ENCODE results near the gene B9D2. TPM values are rescaled to one million over a fixed set of nuclear protein-coding genes. Genes with fewer than 3 reads are reported as not detected.
A peak's percentile ranks its signal among the peaks of the same experiment; 100 is the strongest.
"Not testable (repeated sequence)": the region's sequence is repeated elsewhere in the genome, so short reads cannot be mapped to it uniquely, and the experiment has no call there.

The B9D2 gene
- total RNA-seq, 4 donors from 2014 or later, result 5.9 to 12.5 (median 9.9) TPM

DNA sequence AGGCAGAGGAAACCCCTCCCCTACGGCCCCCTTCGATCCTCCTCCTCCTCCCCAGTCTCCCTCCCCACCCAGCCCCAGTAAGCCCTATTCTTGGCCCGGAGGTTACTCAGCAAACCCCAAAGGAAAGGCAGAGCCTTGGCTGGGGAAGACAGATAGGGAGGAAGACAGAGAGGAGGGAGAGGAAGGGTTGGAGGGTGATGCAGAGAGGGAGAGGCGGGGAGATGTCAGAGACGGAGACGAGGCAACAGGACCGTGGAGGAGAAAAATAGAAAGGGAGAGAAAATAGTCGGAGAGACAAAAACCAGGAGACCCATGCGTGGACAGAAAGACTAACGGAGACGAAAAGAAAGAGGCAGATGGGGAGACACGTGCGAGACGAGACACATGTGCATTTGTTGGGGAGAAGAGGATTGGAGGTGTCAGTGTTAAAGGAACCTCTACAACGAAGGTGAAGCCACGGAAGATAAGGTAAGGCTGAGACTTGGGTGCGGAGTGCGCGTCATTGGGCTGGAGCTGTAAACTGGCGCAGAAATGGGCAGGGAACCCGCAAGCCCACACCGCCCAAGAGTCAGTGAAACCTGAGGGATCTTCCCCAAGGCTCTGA is 13.1 kb downstream of the B9D2 start:
- TF ChIP-seq CTCF (IDR thresholded peaks at IDR 0.05) (no peak), POLR2A (IDR thresholded peaks at IDR 0.05) (no peak)
- H3K27ac ChIP-seq, result peak overlapping the region in 2 of 3 donors; percentile 49 to 70
- H3K4me3 ChIP-seq (replicated peaks in 1 of 3), result peak overlapping the region in 2 of 3 donors; percentile 16 to 45
- intact Hi-C loops (cut with DNase I), result loop anchor here (5.0 kb wide), 1 partner anchor 39 kb away; the partner anchor contains the start of gene CCDC97
- peaks cover 3% of the 10 kb centered on the region for H3K27me3 ChIP-seq
- no peaks in the 10 kb centered on the region for H3K36me3 ChIP-seq
- peaks cover 18 to 21% of the 10 kb centered on the region in 2 donors for H3K4me1 ChIP-seq
- no peaks in the 10 kb centered on the region for H3K9me3 ChIP-seq
- DNase-seq, result no peak
- WGBS, 2 donors, result 7 to 9% methylated on average over 22 of the region's 22 CpGs

DNA sequence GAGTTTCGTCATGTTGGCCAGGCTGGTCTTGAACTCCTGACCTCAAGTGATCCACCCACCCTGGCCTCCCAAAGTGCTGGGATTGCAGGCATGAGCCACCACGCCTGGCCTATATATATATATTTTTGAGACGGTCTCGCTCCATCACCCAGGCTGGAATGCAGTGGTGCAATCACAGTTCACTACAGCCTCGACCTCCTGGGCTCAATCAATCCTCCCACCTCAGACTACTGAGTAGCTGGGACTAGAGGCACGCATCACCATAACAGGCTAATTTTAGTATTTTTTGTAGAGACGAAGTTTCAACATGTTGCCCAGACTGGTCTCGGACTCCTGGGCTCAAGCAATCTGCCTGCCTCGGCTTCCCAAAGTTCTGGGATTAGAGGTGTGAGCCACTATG is 17.0 kb downstream of the B9D2 start:
- H3K9me3 ChIP-seq; H3K36me3 ChIP-seq; intact Hi-C loops (cut with DNase I); DNase-seq; H3K4me1 ChIP-seq; H3K27me3 ChIP-seq; H3K4me3 ChIP-seq (replicated peaks in 1 of 3); H3K27ac ChIP-seq: not testable (repeated sequence)
- WGBS, 2 donors, result 92 to 94% methylated on average over 9 of the region's 9 CpGs

- Histone ChIP-seq H3K4me3 (replicated peaks in 1 of 3) (no peak overlapping the region), H3K36me3 (peaks cover 0 to 5% of the 10 kb centered on the region in 2 donors), H3K27ac (no peak overlapping the region), H3K4me1 (no peaks in the 10 kb centered on the region), H3K9me3 (no peaks in the 10 kb centered on the region), H3K27me3 (no peaks in the 10 kb centered on the region)
- WGBS, 2 donors, result 96% methylated on average over 2 of the region's 2 CpGs
- no peak for TF ChIP-seq CTCF (IDR thresholded peaks at IDR 0.05)
- TF ChIP-seq POLR2A (IDR thresholded peaks at IDR 0.05), result no peak
- DNase-seq, result no peak
- intact Hi-C loops (cut with DNase I), result no loop called here
Measured at GRCh38 chr19:41344162-41344561, 19.8 kb downstream of the B9D2 start.

DNA sequence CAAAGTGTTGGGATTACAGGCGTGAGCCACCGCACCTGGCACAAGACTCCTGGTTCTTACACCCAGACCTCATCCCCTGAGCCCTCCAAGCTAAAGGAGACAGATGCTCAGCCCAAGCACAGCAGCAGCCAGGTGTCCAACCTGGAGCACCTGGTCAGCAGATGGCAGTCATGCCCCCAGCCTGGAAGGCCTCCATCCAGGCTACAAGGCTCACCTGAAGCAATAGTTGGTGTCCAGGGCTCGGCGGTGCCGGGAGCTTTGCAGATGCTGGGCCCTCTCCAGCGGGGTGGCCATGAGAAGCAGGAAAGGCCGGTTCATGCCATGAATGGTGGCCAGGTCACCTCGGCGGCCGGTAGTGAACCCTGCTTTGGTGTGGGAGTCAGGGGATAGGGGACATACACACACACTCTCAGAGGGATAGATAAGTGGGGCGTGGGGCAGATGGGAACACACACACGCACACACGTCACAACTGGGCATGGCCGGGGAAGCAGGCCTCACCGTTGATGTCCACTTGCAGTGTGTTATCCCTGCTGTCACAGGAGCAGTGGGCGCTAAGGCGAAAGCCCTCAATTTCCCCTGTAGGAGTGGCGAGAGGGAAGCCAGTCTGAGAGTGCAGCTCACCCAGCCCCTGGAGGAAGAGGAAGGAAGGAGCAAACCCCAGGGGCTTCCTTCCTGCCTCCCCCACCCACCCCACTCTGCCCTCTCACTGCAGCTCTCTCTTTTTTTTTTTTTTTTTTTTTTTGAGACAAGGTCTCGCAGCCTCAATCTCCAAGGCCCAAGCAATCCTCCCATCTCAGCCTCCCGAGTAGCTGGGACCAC is 22.1 kb downstream of the B9D2 start:
- no peaks in the 10 kb centered on the region for H3K27me3 ChIP-seq
- peak; percentile 29 to 47 for DNase-seq
- H3K4me3 ChIP-seq (replicated peaks in 1 of 3), result no peak overlapping the region
- no peaks in the 10 kb centered on the region for H3K4me1 ChIP-seq
- no peaks in the 10 kb centered on the region for H3K9me3 ChIP-seq
- no peak overlapping the region for H3K27ac ChIP-seq
- 90 to 91% methylated on average over 16 to 20 of the region's 20 CpGs for WGBS, 2 donors
- H3K36me3 ChIP-seq, result peaks cover 0 to 5% of the 10 kb centered on the region in 2 donors
- TF ChIP-seq CTCF (IDR thresholded peaks at IDR 0.05) (peak in 2 of 6 experiments; percentile 13 to 33), POLR2A (IDR thresholded peaks at IDR 0.05) (no peak)
- intact Hi-C loops (cut with DNase I), result no loop called here

GRCh38 chr19:41339936-41340335 is 24.0 kb downstream of the B9D2 start:
- H3K36me3 ChIP-seq, result peaks cover 0 to 5% of the 10 kb centered on the region in 2 donors
- no peak for DNase-seq
- no peaks in the 10 kb centered on the region for H3K9me3 ChIP-seq
- TF ChIP-seq POLR2A (IDR thresholded peaks at IDR 0.05), result no peak
- TF ChIP-seq CTCF (IDR thresholded peaks at IDR 0.05), result no peak
- WGBS, 2 donors, result 74 to 79% methylated on average over 5 of the region's 5 CpGs
- intact Hi-C loops (cut with DNase I), result no loop called here
- H3K27ac ChIP-seq, result no peak overlapping the region
- no peaks in the 10 kb centered on the region for H3K4me1 ChIP-seq
- H3K4me3 ChIP-seq (replicated peaks in 1 of 3), result no peak overlapping the region
- no peaks in the 10 kb centered on the region for H3K27me3 ChIP-seq
